H1 (cell line): Measurements from ENCODE around the gene NFATC1. TPM values are rescaled to one million over a fixed set of nuclear protein-coding genes. Genes with fewer than 3 reads are reported as not detected.

Source experiments
- CTCF ChIA-PET: fragments of 300-600 bp; sonication (Branson Sonifier 250); formaldehyde crosslinking; loops from one replicate; lab custom pipeline; 2021; ENCODE audit not compliant: partially characterized antibody; lab: Charles Lee
- POLR2A ChIA-PET: fragments of 300-600 bp; sonication (Branson Sonifier 250); formaldehyde crosslinking; loops from one replicate; lab custom pipeline; 2021; ENCODE audit warnings: inconsistent platforms; ENCODE audit not compliant: partially characterized antibody; lab: Charles Lee
- DNase-seq, 2 experiments: peaks; one replicate each; pipeline versions ENCODE4 v3.0.0 to v3.0.0-alpha.2; 2010 to 2022; ENCODE audit warnings: low spot score in 2 of 2, low read depth in 1 of 2, mixed read lengths in 1 of 2
- FAIRE-seq: peaks from 2 replicates; lab custom pipeline; 2011; peaks lifted over from hg19 to GRCh38; lab: Jason Lieb, UNC
- H2AFZ ChIP-seq: 2 replicates; pipeline ENCODE4 v1.8.1; 2012; ENCODE audit warnings: low read length, inconsistent platforms
- H2AK5ac ChIP-seq: 2 replicates; pipeline ENCODE4 v1.6.1; 2013; ENCODE audit warnings: low read depth, low read length
- H2BK120ac ChIP-seq: replicated peaks from 2 replicates; pipeline ENCODE3; 2013; ENCODE audit warnings: low read depth, low read length, inconsistent platforms
- H2BK12ac ChIP-seq: 2 replicates; pipeline ENCODE4 v1.6.1; 2013; ENCODE audit warnings: low read depth, low read length
- H2BK15ac ChIP-seq: 2 replicates; pipeline ENCODE4 v1.6.1; 2013; ENCODE audit warnings: low read length
- H2BK20ac ChIP-seq: 2 replicates; pipeline ENCODE4 v1.6.1; 2013; ENCODE audit warnings: low read length
- H2BK5ac ChIP-seq: 2 replicates; pipeline ENCODE4 v1.6.1; 2013; ENCODE audit warnings: low read depth, low read length
- H3K14ac ChIP-seq: 2 replicates; pipeline ENCODE4 v1.6.1; 2013; ENCODE audit warnings: inconsistent platforms; ENCODE audit not compliant: insufficient read length
- H3K18ac ChIP-seq: 2 replicates; pipeline ENCODE4 v1.6.1; 2013; ENCODE audit warnings: low read length; ENCODE audit errors: extremely low read depth
- H3K23ac ChIP-seq: 2 replicates; pipeline ENCODE4 v1.6.1; 2013; ENCODE audit warnings: inconsistent platforms; ENCODE audit not compliant: insufficient read length
- H3K23me2 ChIP-seq: 2 replicates; pipeline ENCODE4 v1.6.1; 2013; ENCODE audit warnings: low read depth, low read length
- H3K27ac ChIP-seq: 2 replicates; pipeline ENCODE4 v1.6.1; 2011; ENCODE audit warnings: low read depth, low read length, inconsistent platforms
- H3K27me3 ChIP-seq, 4 experiments: replicated peaks in 1 of 4; 1 replicate in 1 of 4; 2 replicates in 3 of 4; pipeline versions ENCODE4 v1.6.1 to v1.8.1; 2011 to 2013; ENCODE audit warnings: low read length in 3 of 4, mild to moderate bottlenecking in 3 of 4, inconsistent platforms in 2 of 4, mixed read lengths in 2 of 4, moderate library complexity in 1 of 4; ENCODE audit not compliant: control insufficient read depth in 3 of 4, insufficient read depth in 3 of 4; ENCODE audit errors: extremely low read depth in 1 of 4
- H3K36me3 ChIP-seq, 4 experiments: 2 replicates each; pipeline versions ENCODE4 v1.6.1 to v1.8.1; 2011 to 2013; ENCODE audit warnings: mild to moderate bottlenecking in 4 of 4, low read length in 3 of 4, moderate library complexity in 2 of 4, control low read depth in 1 of 4, inconsistent platforms in 1 of 4; ENCODE audit not compliant: insufficient read depth in 4 of 4, control insufficient read depth in 2 of 4
- H3K4ac ChIP-seq: replicated peaks from 2 replicates; pipeline ENCODE3; 2013; ENCODE audit warnings: low read length, low read depth, mixed read lengths, inconsistent platforms; ENCODE audit not compliant: insufficient read length
- H3K4me1 ChIP-seq, 4 experiments: replicated peaks in 1 of 4; 1 replicate in 1 of 4; 2 replicates in 3 of 4; pipeline versions ENCODE4 v1.6.1 to v1.8.1; 2011 to 2013; ENCODE audit warnings: low read length in 3 of 4, inconsistent platforms in 2 of 4, mixed read lengths in 1 of 4; ENCODE audit not compliant: insufficient read depth in 4 of 4, control insufficient read depth in 3 of 4
- H3K4me2 ChIP-seq, 2 experiments: 2 replicates each; pipeline versions ENCODE4 v1.6.1 to v1.8.1; 2011 to 2013; ENCODE audit warnings: low read depth in 2 of 2, low read length in 2 of 2, control low read depth in 1 of 2, inconsistent platforms in 1 of 2, mild to moderate bottlenecking in 1 of 2; ENCODE audit not compliant: insufficient read depth in 1 of 2
- H3K4me3 ChIP-seq, 4 experiments: fragments of 200-600, 300-600 bp in 1 of 4; sonication (generic), shearing (Covaris generic), sonication (Bioruptor Twin) in 1 of 4; 2 replicates each; pipeline versions ENCODE4 v1.5.1 to v1.8.1; 2011 to 2016; ENCODE audit warnings: low read length in 4 of 4, low read depth in 3 of 4, control low read depth in 2 of 4, inconsistent platforms in 2 of 4, mild to moderate bottlenecking in 2 of 4, mixed read lengths in 1 of 4, moderate library complexity in 1 of 4; ENCODE audit not compliant: insufficient read depth in 2 of 4; ENCODE audit errors: extremely low read depth in 1 of 4
- H3K56ac ChIP-seq: replicated peaks from 2 replicates; pipeline ENCODE3; 2013; ENCODE audit warnings: low read depth, mild to moderate bottlenecking, mixed read lengths, low read length, inconsistent platforms; ENCODE audit not compliant: insufficient read length
- H3K79me1 ChIP-seq: 2 replicates; pipeline ENCODE4 v1.6.1; 2013; ENCODE audit warnings: low read depth, low read length, control low read depth
- H3K79me2 ChIP-seq, 2 experiments: 2 replicates each; pipeline versions ENCODE4 v1.6.1 to v1.8.1; 2012 to 2013; ENCODE audit warnings: low read length in 2 of 2, mild to moderate bottlenecking in 2 of 2, inconsistent platforms in 1 of 2; ENCODE audit not compliant: insufficient read depth in 2 of 2, control insufficient read depth in 1 of 2
- H3K9ac ChIP-seq, 4 experiments: replicated peaks in 1 of 4; 1 replicate in 1 of 4; 2 replicates in 3 of 4; pipeline versions ENCODE4 v1.6.1 to v1.8.1; 2011 to 2013; ENCODE audit warnings: low read depth in 3 of 4, low read length in 3 of 4, control low read depth in 2 of 4, mild to moderate bottlenecking in 2 of 4, moderate library complexity in 2 of 4, inconsistent platforms in 1 of 4; ENCODE audit errors: extremely low read depth in 1 of 4
- H3K9me3 ChIP-seq, 2 experiments: 2 replicates each; pipeline versions ENCODE4 v1.6.1 to v1.8.1; 2012 to 2013; ENCODE audit warnings: mild to moderate bottlenecking in 2 of 2, moderate library complexity in 2 of 2, control low read depth in 1 of 2, inconsistent platforms in 1 of 2, low read depth in 1 of 2, low read length in 1 of 2, mixed read lengths in 1 of 2; ENCODE audit not compliant: insufficient read depth in 2 of 2
- H4K20me1 ChIP-seq, 2 experiments: replicated peaks in 1 of 2; 2 replicates each; pipeline versions ENCODE3 to v1.8.1; 2011 to 2013; ENCODE audit warnings: inconsistent platforms in 2 of 2, low read length in 2 of 2, mild to moderate bottlenecking in 1 of 2; ENCODE audit not compliant: insufficient read depth in 2 of 2, control insufficient read depth in 1 of 2
- H4K5ac ChIP-seq: 2 replicates; pipeline ENCODE4 v1.6.1; 2013; ENCODE audit warnings: low read length, low read depth, mixed read lengths, inconsistent platforms; ENCODE audit not compliant: insufficient read length
- H4K8ac ChIP-seq: 2 replicates; pipeline ENCODE4 v1.8.0; 2013; ENCODE audit warnings: mild to moderate bottlenecking, moderate library complexity, low read length, inconsistent platforms; ENCODE audit not compliant: insufficient read depth; ENCODE audit errors: extremely low read depth
- H4K91ac ChIP-seq: replicated peaks from 2 replicates; pipeline ENCODE3; 2013; ENCODE audit warnings: low read length, mixed read lengths, inconsistent platforms; ENCODE audit not compliant: insufficient read length
- CBX8 ChIP-seq: fragments of 300-800, 300-1000 bp; sonication (generic); IDR thresholded peaks from 2 replicates; pipeline ENCODE4 v1.7.1; 2016; ENCODE audit warnings: low read depth, low read length, borderline replicate concordance
- CHD2 ChIP-seq: IDR thresholded peaks from 2 replicates; pipeline ENCODE4 v1.6.1; 2012; ENCODE audit warnings: low read length, improper control_type of control experiment
- RFX5 ChIP-seq: IDR thresholded peaks from 2 replicates; pipeline ENCODE4 v1.6.1; 2011; ENCODE audit warnings: low read depth, low read length, improper control_type of control experiment, borderline replicate concordance
- SP2 ChIP-seq: IDR thresholded peaks from 2 replicates; pipeline ENCODE4 v1.6.1; 2012; ENCODE audit warnings: mild to moderate bottlenecking, low read length, inconsistent platforms
- SUZ12 ChIP-seq: fragments of 200-600 bp; sonication (generic); IDR thresholded peaks from 2 replicates; pipeline ENCODE4 v1.6.1; 2012; ENCODE audit warnings: mild to moderate bottlenecking, inconsistent platforms, low read length, moderate library complexity, mixed read lengths
- TCF12 ChIP-seq: IDR thresholded peaks from 2 replicates; pipeline ENCODE4 v1.6.1; 2011; ENCODE audit warnings: low read depth, mild to moderate bottlenecking, low read length
- WGBS, 2 experiments: shearing (Covaris generic) in 1 of 2; methylation state at CpG; one replicate each; pipeline versions ENCODE4 v1.1.6 to v1.1.7; 2013 to 2015; ENCODE audit warnings: low lambda C conversion rate in 2 of 2, mixed read lengths in 2 of 2, inconsistent platforms in 1 of 2, low coverage in 1 of 2, missing lambda C conversion rate in 1 of 2; ENCODE audit not compliant: insufficient replicate concordance in 2 of 2, insufficient coverage in 1 of 2, insufficient read length in 1 of 2; ENCODE audit errors: extremely low coverage in 1 of 2, missing lambda C conversion rate in 1 of 2; 5-methylcytosine and 5-hydroxymethylcytosine counted together
- polyA plus RNA-seq, 7 experiments: library from polyadenylated mRNA; depleted of rRNA in 3 of 7; stranded (reverse) in 5 of 7; unstranded in 2 of 7; fragments of >200 nt in 5 of 7; fragments of 200-250 nt in 2 of 7; gene quantifications; 1 replicate in 5 of 7; 2 replicates in 1 of 7; 4 replicates in 1 of 7; pipeline versions ENCODE4 v1.2.1 to v1.2.3, GENCODE V29; 2011 to 2013; ENCODE audit warnings: missing spikeins in 2 of 7, mixed read lengths in 2 of 7
- total RNA-seq: library from RNA; stranded (reverse); fragmentation: NEBNext Ultra II Directional; extraction: Animal tissue kit (Norgen Biotek cat#: 25700); gene quantifications from 2 replicates; pipeline ENCODE4 v1.2.1, GENCODE V29; 2021

NFATC1 gene
- total and polyA plus RNA-seq, 2 of the 8 experiments (the other 6 are each of a cell fraction or from before 2014, with no cell fraction given), result 2.0 to 6.6 TPM

- Histone ChIP-seq H2BK12ac (no peak overlapping the region), H4K91ac (no peak overlapping the region), H3K79me2 (no peaks in the 10 kb centered on the region), H3K9me3 (peaks cover 0 to 10% of the 10 kb centered on the region in 2 experiments; a peak in 2 of 4 replicates), H2BK5ac (no peak overlapping the region), H2BK20ac (no peak overlapping the region), H3K4ac (no peak overlapping the region), H3K27me3 (no peaks in the 10 kb centered on the region), H3K4me3 (no peak overlapping the region), H3K4me2 (no peak overlapping the region), H4K5ac (no peak overlapping the region), H2BK15ac (no peak overlapping the region), H3K79me1 (no peaks in the 10 kb centered on the region), H3K14ac (no peak overlapping the region), H3K23ac (no peak overlapping the region), H4K20me1 (no peaks in the 10 kb centered on the region), H3K56ac (no peak overlapping the region), H2BK120ac (no peak overlapping the region), H3K18ac (no peak overlapping the region), H2AFZ (no peak overlapping the region), H2AK5ac (no peak overlapping the region), H3K27ac (no peak overlapping the region), H3K36me3 (no peaks in the 10 kb centered on the region), H4K8ac (no peak overlapping the region), H3K23me2 (no peaks in the 10 kb centered on the region), H3K4me1 (no peaks in the 10 kb centered on the region), H3K9ac (no peak overlapping the region)
- 90% methylated on average over 4 of the region's 4 CpGs; no CpG with 5 or more reads in 1 of the 2 experiments for WGBS, 2 experiments
- CTCF ChIA-PET, result interaction anchor here (1.0 to 1.6 kb wide), 3 partner anchors 9 to 118 kb away, joined by 3 to 5 read pairs (median 3); no protein-coding TSS in a partner anchor
- POLR2A ChIA-PET, result no interaction called here
- DNase-seq (no peak), FAIRE-seq (no peak)
- TF ChIP-seq CHD2 (no peak), SUZ12 (no peak), CBX8 (no peak), TCF12 (no peak), RFX5 (no peak), SP2 (no peak)
Observed at GRCh38 chr18:79497638-79498081, 101.9 kb downstream of the NFATC1 start.
